Breast epithelium (tissue), 3 donors: ENCODE measurements around the gene ALG5.

ENCODE experiments used
- POLR2A ChIP-seq: fragments of 450-650 bp; IDR thresholded peaks from one replicate; pipeline ENCODE4 v1.6.1; 2016; ENCODE audit warnings: antibody characterized with exemption, mild to moderate bottlenecking, moderate library complexity
- POLR2AphosphoS5 ChIP-seq, 3 donors: sonication (generic); formaldehyde crosslinking; IDR thresholded peaks; one replicate each; pipeline ENCODE4 v1.6.1; 2017; ENCODE audit warnings: antibody characterized with exemption in 3 of 3
- TF ChIP-seq, protein P1 (sequence below), 3 donors: fragments of 450-650 bp; IDR thresholded peaks; one replicate each; pipeline ENCODE4 v1.5.1; 2016 to 2017; ENCODE audit warnings: antibody characterized with exemption in 3 of 3, mild to moderate bottlenecking in 3 of 3, moderate library complexity in 3 of 3

- TF ChIP-seq POLR2AphosphoS5 (IDR thresholded peaks at IDR 0.05) (no peak), POLR2A (no peak)
- TF ChIP-seq, protein P1, sequence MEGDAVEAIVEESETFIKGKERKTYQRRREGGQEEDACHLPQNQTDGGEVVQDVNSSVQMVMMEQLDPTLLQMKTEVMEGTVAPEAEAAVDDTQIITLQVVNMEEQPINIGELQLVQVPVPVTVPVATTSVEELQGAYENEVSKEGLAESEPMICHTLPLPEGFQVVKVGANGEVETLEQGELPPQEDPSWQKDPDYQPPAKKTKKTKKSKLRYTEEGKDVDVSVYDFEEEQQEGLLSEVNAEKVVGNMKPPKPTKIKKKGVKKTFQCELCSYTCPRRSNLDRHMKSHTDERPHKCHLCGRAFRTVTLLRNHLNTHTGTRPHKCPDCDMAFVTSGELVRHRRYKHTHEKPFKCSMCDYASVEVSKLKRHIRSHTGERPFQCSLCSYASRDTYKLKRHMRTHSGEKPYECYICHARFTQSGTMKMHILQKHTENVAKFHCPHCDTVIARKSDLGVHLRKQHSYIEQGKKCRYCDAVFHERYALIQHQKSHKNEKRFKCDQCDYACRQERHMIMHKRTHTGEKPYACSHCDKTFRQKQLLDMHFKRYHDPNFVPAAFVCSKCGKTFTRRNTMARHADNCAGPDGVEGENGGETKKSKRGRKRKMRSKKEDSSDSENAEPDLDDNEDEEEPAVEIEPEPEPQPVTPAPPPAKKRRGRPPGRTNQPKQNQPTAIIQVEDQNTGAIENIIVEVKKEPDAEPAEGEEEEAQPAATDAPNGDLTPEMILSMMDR (IDR thresholded peaks at IDR 0.05), result no peak
Observed at GRCh38 chr13:36907266-36907665, 91.9 kb downstream of the ALG5 start.
